ENCODE data around the gene MAPK8IP3. TPM values are rescaled to one million over a fixed set of nuclear protein-coding genes. Genes with fewer than 3 reads are reported as not detected.
"Not testable (repeated sequence)": the region's sequence is repeated elsewhere in the genome, so short reads cannot be mapped to it uniquely, and the experiment has no call there.

MAPK8IP3 gene
- total and polyA plus RNA-seq, 9 of the 15 experiments (the other 6 are each of a cell fraction or from before 2014, with no cell fraction given), result 0.17 to 58.7 (median 16.7) TPM

DNA sequence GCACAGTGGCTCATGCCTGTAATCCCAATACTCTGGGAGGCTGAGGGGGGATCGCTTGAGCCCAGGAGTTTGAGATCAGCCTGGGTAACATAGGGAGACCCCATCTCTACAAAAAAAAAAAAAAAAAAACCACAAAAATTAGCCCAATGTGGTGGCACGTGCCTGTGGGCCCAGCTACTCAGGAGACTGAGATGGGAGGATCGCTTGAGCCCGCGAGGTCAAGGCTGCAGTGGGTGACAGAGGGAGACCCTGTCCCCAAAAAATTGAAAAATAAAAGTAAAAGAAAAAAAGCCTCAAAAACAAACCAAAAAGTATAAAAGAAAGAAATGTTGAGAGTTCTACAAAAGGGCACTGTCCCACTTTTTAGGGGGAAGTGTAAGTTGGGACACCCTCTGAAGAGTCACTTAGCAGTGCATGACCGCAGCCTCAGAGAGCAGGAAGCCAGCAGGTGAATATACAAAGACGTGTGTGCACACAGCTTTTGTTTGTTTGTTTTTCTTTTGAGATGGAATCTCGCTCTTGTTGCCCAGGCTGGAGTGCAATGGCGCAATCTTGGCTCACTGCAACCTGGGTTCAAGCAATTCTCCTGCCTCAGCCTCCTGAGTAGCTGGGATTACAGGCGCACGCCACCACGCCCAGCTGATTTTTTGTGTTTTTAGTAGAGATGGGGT lies 13.7 kb downstream of the MAPK8IP3 start:
- H3K27me3 ChIP-seq (ENCODE audit: control insufficient read depth in 2 of 2, insufficient read depth in 2 of 2, low read length in 2 of 2); H4K20me1 ChIP-seq (replicated peaks; ENCODE audit: control insufficient read depth, insufficient read depth, low read length); DNase-seq (ENCODE audit: extremely low read depth in 1 of 4, low spot score in 3 of 4); H2AFZ ChIP-seq (ENCODE audit: low read depth, low read length); H3K27ac ChIP-seq (ENCODE audit: extremely low read depth, low read depth, low read length); in situ Hi-C loops (cut with MboI); FAIRE-seq; H3K9me1 ChIP-seq (ENCODE audit: control insufficient read depth, insufficient read depth, low read length); CTCF ChIA-PET (ENCODE audit: low intra/inter-chr PET ratio); ATAC-seq; H3K4me3 ChIP-seq; H3K9me3 ChIP-seq (replicated peaks; ENCODE audit: control insufficient read depth, insufficient read depth, low read depth, low read length); H3K9ac ChIP-seq (ENCODE audit: insufficient read depth in 1 of 2, low read depth in 2 of 2, low read length in 2 of 2); BruUV-seq (replicated peaks); intact Hi-C loops (cut with micrococcal nuclease); H3K4me2 ChIP-seq (ENCODE audit: insufficient read depth, low read length): not testable (repeated sequence)
- peak; percentile 40; the same call in 1 of the 2 replicates for TF ChIP-seq CEBPB (tag; IDR thresholded peaks at IDR 0.05)
- H3K4me1 ChIP-seq (replicated peaks in 1 of 2; ENCODE audit: control insufficient read depth in 2 of 2, insufficient read depth in 2 of 2, low read length in 2 of 2), result peaks cover 9 to 20% of the 10 kb centered on the region in 2 experiments; a peak in 3 of 5 replicates
- H3K79me2 ChIP-seq (ENCODE audit: control insufficient read depth, insufficient read depth, low read length), result peaks cover 34% of the 10 kb centered on the region
- POLR2A ChIA-PET, result interaction anchor here (0.7 to 1.4 kb wide), 3 partner anchors 10 to 14 kb away, joined by 3 to 5 read pairs (median 4); partner anchors contain the start of gene MAPK8IP3
- peaks cover 11% of the 10 kb centered on the region; the same call in 2 of the 3 replicates for H3K36me3 ChIP-seq (ENCODE audit: control insufficient read depth, insufficient read depth, low read length)
- 81% methylated on average over 11 of the region's 12 CpGs for WGBS (ENCODE audit: insufficient coverage, low coverage, missing lambda C conversion rate)

DNA sequence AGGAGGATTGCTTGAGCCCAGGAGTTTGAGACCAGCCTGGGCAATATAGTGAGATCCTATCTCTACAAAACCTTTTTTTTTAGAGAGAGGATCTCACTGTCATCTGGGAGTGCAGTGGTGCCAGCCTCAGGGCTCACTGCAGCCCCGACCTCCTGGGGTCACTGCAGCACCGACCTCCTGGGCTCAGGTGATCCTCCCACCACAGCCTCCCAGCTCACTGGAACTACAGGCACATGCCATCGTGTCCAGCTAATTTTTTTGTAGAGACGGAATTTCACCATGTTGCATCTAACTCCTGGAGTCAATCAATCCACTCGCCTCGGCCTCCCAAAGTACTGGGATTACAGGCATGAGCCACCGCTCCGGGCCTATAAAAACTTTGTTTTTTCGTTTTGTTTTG lies 15.4 kb downstream of the MAPK8IP3 start:
- Histone ChIP-seq H3K9ac (ENCODE audit: insufficient read depth in 1 of 2, low read depth in 2 of 2, low read length in 2 of 2) (no peak overlapping the region), H3K27me3 (ENCODE audit: control insufficient read depth in 2 of 2, insufficient read depth in 2 of 2, low read length in 2 of 2) (no peaks in the 10 kb centered on the region), H3K27ac (ENCODE audit: extremely low read depth, low read depth, low read length) (no peak overlapping the region), H3K9me3 (replicated peaks; ENCODE audit: control insufficient read depth, insufficient read depth, low read depth, low read length) (no peaks in the 10 kb centered on the region), H3K9me1 (ENCODE audit: control insufficient read depth, insufficient read depth, low read length) (no peaks in the 10 kb centered on the region), H3K4me1 (replicated peaks in 1 of 2; ENCODE audit: control insufficient read depth in 2 of 2, insufficient read depth in 2 of 2, low read length in 2 of 2) (peaks cover 9 to 20% of the 10 kb centered on the region in 2 experiments; a peak in 3 of 5 replicates), H3K36me3 (ENCODE audit: control insufficient read depth, insufficient read depth, low read length) (peaks cover 13% of the 10 kb centered on the region; the same call in 2 of the 3 replicates), H3K4me3 (no peak overlapping the region), H2AFZ (ENCODE audit: low read depth, low read length) (no peak overlapping the region), H4K20me1 (replicated peaks; ENCODE audit: control insufficient read depth, insufficient read depth, low read length) (no peaks in the 10 kb centered on the region; the same call in 1 of the 2 replicates), H3K79me2 (ENCODE audit: control insufficient read depth, insufficient read depth, low read length) (peaks cover 26% of the 10 kb centered on the region), H3K4me2 (ENCODE audit: insufficient read depth, low read length) (no peak overlapping the region)
- intact Hi-C loops (cut with micrococcal nuclease), result no loop called here
- FAIRE-seq, result no peak
- CTCF ChIA-PET (ENCODE audit: low intra/inter-chr PET ratio), result no interaction called here
- POLR2A ChIA-PET, result interaction anchor here (0.8 to 1.0 kb wide), 2 partner anchors 23 to 278 kb away, joined by 3 read pairs; no protein-coding TSS in a partner anchor
- no peak for ATAC-seq
- BruUV-seq (replicated peaks), result no TSS peak
- 0 out of 2 replicates have a peak, but pooled peaks have one; percentile 3 for TF ChIP-seq BCOR (IDR thresholded peaks at IDR 0.05)
- TF ChIP-seq, protein P1, sequence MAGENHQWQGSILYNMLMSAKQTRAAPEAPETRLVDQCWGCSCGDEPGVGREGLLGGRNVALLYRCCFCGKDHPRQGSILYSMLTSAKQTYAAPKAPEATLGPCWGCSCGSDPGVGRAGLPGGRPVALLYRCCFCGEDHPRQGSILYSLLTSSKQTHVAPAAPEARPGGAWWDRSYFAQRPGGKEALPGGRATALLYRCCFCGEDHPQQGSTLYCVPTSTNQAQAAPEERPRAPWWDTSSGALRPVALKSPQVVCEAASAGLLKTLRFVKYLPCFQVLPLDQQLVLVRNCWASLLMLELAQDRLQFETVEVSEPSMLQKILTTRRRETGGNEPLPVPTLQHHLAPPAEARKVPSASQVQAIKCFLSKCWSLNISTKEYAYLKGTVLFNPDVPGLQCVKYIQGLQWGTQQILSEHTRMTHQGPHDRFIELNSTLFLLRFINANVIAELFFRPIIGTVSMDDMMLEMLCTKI (IDR thresholded peaks at IDR 0.05; ENCODE audit: partially characterized antibody), result no peak
- in situ Hi-C loops (cut with MboI), result no loop called here
- WGBS (ENCODE audit: insufficient coverage, low coverage, missing lambda C conversion rate), result 84% methylated on average over 9 of the region's 9 CpGs
- no peak for DNase-seq (ENCODE audit: extremely low read depth in 1 of 4, low spot score in 3 of 4)
